Muscle of back (tissue), 11 donors: ENCODE measurements around the gene P3H4. TPM values are rescaled to one million over a fixed set of nuclear protein-coding genes. Genes with fewer than 3 reads are reported as not detected.

Experiments used
- DNase-seq, 3 donors: peaks; one replicate each; pipeline versions ENCODE4 v3.0.0 to v3.0.0-alpha.2; 2013
- polyA plus RNA-seq, 10 donors: library from polyadenylated mRNA; unstranded; fragments of 120-200 nt; gene quantifications; one replicate each; pipeline ENCODE4 v1.2.1, GENCODE V29; 2013; ENCODE audit not compliant: insufficient read length in 10 of 10

P3H4 gene
- polyA plus RNA-seq, 10 donors = 27.6 to 59.2 (median 40.2) TPM

DNA sequence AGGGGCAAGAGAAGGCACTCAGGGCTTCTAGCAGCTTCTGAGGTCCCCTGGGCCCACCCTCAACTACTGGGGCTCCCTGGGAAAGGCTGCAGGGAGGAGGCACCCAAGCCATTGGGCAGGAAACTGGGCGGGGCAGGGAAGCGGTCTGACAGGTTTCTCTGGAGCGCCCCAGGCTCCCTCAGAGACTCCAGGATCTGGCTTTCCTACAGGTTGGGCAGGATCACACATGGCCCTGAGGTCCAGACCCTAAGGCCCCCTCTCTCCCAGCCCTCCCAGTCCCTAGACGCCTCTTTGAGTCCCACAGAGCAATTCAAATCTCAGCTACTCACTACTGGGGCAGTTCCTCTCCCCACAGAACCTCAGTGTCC lies 39.5 kb downstream of the P3H4 start:
- no peak for DNase-seq

DNA sequence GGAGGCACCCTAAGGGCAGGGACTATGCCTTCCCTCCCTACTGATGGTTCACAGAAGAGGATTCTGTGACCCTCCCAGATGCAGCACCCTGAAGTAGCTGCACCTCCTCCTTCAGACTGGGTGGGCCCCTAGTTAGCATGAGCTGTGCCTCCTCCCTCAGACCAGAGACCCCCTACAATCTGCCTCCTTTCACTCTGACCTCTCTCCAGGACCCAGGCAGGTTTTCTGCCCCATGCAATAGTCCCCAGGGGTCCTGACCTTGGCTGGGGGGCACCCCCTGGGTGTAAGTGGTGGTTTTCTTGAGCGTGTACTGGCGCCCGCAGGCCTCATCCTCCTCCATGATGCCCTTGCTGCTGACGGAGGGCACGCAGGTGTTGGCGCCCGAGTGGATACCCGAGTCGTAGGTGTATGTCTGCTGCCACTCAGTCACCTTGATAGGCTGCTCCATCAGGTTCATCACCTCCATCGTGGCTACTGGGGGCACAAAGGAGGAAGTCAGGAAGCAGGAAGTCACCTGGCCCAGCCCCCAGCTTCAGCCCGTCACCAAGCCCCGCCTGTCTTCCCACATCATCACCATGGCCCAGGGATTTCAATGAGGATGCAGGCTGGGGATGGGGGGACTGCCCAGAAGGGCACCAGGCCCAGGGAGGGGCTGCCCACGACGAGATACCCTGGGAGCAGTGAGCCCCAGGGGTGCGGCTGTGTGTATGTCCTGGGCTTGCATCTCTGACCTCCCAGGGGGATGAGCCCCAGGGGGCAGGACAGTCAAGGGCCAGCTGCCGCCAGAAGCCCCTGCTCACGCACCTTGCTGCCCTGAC lies 40.2 kb downstream of the P3H4 start:
- DNase-seq = no peak

DNA sequence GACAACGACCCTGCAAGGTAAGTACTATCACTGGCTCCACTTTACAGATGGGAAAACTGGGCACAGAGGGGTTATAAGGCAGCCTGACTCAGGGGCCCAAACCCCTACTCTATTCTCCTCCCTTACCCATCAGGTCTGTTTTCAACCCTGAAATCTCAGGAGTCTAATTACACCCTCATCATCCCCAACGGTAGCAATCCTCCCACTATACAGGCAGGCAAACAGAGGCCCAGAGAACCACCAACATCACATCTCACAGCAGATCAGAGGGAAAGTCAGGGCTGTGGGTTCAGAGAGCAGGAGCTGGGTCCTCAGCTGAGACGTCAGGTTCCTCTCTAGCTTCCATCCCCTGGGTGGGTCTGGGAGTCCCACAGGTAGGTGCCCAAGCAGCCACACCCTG lies 41.8 kb downstream of the P3H4 start:
- no peak for DNase-seq

DNA sequence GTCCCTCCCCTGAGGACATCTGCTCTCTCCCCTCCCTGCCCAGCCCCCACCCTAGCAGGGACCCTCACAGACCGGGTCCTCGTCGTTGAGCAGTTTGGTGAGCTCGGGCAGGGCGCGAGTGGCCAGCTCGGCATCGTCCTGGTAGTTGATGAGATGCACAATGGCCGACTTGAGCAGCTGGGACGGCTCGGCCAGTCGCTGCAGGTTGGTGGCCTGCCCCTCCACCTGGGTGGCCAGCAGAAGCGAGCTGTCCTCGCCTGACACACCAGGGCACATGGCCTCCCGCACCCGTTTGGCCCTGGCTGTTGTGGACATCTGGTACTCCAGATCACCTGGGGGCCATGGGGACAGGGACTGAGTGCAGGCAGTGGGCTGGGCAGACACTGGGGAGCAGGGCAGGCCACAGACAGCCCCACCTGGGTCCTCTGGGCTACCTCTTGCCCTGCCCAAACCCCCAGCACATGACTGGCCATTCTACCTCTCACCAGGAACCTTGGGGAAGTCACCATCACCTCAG lies 42.3 kb downstream of the P3H4 start:
- DNase-seq = no peak

DNA sequence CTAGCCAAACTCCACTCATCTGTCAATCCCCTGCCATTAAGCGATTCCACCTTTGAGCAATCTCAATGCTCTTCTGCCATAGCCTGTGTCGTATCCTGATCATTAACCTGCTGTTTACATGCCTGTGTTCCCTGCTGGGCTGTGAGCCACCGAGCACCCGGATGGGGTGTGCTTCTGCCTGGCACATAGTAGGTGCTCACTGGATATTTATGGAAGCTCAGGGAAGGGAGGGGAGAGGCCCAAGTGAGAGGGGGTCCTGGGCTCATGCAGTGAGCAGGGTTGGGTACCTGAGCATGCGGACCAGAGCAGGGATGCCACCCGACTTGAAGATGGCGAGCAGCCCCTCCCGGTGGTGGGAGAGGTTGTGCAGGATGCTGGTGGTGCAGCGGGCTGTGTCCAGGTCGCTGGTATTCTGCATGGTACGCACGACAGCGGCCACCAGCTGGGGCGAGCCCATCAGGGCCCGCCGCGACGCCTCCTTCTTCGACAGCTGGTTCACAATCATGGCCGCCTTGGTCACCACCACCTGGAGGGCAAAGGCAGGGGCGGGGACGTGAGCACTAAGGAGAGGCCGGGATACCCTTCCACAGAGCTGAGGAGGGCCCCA lies 43.0 kb downstream of the P3H4 start:
- DNase-seq = no peak

DNA sequence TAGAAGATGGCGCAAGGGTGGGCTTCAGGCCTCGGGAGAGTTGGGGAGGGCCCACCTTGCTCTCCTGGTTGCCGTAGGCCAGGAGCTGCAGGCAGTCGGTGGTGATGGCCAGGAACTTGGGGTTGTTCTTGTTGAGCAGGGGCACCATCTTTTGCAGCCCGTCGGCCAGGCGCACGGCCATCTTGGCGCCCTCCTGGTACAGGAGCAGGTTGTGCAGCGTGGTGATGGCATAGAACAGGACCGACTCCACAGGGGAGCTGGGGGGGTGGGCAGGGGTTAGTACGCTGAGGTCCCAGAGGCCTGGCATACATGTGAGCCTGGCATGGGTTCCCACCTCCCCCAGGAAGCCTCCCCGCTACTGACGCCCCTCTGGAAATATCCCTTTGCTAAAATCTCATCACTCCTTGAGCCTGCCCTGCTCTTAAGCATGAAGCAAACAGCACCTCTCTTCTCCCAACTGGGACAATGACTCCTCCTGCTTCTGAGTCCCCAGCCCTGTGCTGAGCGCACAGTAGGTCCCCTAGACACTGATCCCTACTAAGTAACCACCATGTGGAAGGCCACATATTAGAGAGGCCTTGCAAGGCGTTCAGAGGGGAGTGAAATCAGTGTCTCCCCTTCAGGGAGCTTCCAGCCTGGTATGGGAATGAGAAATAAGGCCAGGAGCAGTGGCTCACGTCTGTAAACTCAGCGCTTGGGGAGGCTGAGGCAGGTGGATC lies 44.3 kb downstream of the P3H4 start:
- no peak for DNase-seq

DNA sequence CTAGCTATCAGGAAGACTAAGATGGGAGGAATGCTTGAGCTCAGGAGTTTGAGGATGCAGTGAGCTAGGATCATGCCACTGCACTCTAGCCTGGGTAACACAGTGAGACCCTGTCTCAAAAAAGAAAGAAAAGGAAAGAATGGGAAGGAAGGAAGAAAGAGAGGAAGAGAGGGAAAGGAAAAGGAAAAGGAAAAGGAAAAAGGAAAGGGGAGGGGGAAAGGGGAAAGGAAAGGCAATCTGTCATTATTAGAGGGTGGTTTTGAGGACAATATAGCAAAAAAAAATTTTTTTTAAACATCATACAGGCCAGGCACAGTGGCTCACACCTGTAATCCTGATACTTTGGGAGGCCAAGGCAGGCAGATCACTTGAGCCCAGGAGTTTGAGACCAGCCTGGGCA lies 45.6 kb downstream of the P3H4 start:
- no peak for DNase-seq

DNA sequence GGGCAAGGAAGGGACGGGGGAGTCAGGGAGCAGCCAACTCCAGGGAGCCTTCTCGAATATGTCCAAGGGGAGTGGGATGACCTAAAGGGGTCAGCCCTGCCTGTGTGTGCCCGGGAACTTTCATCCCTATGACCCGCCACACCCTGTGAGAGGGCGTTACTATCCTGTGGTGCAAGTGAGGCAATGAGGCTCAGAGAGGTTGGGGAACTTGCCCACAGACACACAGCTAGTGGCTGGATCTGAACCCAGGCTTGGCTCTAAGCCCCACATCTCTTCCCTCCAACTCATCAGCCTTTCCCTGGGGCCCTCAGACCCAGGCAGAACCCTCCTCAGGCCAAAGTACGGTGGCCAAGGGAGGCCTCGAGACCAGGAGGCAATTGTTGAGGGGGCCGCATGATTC lies 48.4 kb downstream of the P3H4 start:
- no peak for DNase-seq

DNA sequence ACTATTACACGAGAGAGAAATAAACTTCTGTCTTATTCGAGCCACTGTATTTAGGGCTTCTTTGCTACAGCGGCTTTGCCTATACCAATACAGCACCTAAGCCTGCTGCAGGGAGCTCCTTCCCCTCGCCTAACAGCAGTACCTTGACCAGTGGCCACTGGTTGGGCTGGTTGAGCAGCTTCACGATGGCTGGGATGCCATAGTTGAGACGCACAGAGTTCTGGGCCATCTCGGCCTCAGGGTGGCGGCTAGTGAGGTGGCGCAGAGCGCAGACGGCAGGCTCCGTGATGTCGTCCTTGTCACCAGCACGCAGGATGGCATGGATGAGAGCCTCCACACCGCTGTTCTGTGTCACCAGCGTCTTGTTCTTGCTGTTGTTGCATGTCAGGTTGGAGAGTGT lies 48.9 kb downstream of the P3H4 start:
- no peak for DNase-seq

DNA sequence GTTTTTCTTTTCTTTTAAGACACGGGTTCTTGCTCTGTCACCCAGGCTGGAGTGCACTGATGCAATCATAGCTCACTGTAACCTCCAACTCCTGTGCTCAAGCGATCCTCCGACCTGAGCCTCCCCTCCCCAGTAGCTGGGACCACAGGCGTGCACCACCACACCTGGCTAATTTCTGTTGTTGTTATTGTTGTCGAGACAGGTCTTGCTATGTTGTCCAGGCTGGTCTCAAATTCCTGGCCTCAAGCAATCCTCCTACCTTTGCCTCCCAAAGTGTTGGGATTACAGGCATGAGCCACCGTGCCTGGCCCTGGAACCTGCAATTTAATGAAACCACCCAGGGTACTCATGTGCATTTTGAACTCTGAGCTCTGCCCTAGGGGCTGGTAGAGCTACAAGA lies 49.4 kb downstream of the P3H4 start:
- no peak for DNase-seq

DNA sequence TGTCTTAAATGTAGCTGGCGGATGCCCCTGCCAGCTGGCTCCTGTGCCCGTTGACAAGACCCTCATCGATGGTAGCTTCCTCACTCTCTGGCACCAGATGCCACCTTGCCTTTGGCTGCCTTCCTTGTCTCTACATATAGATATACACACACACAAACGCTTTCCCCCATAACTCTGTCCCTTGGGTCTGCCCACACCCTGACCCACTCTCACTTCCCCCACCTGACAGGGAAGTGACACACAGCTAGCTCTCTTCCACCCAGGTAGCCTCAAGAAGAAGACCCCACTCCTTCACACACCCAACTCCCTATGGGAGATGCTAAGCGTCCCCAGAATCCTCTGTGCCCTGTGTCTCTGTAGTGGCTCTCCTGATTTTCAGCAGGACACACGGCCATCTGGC lies 50.9 kb downstream of the P3H4 start:
- DNase-seq = no peak

DNA sequence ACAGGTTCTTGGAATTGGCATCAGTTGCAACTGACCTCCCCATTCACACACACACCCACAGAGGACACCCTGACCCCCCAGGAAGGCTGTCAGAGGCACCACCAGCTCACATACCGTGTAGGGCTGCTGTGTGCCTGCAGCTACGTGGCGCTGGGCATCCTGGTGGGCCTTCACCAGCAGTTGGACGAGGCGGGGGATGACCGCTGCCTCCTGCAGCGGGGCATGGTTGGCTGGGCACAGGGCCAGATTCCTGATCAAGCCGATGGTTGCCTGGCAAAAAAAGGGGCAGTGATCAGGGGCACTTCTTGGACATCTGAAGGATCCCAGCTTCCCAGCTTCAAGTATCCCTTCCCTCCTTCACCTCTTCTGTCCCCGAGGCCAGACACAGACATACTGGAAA lies 53.1 kb downstream of the P3H4 start:
- no peak for DNase-seq

DNA sequence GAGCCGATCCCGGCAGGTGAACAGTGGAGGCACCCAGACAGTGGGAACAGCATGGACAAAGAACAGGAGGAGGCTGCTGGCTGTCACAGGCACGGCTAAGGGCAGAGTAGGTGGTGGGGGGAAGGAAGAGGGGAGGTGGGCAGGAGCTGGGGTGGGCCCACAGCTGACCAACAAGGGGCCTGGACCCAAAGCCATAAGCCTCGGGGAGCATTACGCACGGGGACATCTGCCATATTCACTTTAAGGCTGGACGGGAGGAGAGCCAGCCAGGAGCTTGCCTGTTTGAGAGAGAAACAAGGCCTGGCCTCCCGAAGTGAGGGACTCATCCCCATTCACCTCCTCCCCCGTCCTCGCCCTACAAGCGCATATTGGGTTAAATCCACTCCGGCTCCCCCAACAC lies 57.7 kb downstream of the P3H4 start:
- DNase-seq = no peak

Other genes with a start within 250 kb of the P3H4 start
- under 1 TPM in 2 of 10 donors, not detected in 8; 0.08 to 0.19 TPM for gene KRT9, start 239.9 kb downstream of the P3H4 start, polyA plus RNA-seq
- gene KRT14, start 225.1 kb downstream of the P3H4 start, polyA plus RNA-seq = 10 to 100 TPM in 2 of 10 donors, under 1 TPM in 5, not detected in 3; 0.26 to 72.1 (median 0.46) TPM
- gene KRT16, start 199.2 kb downstream of the P3H4 start, polyA plus RNA-seq = 1 to 10 TPM in 1 of 10 donors, under 1 TPM in 1, not detected in 8; 0.84 to 2.3 TPM
- gene KRT17, start 187.4 kb downstream of the P3H4 start, polyA plus RNA-seq = 100 to 1,000 TPM in 2 of 10 donors, 1 to 10 TPM in 5, under 1 TPM in 3; 0.46 to 228 (median 1.6) TPM
- gene EIF1, start 123.1 kb downstream of the P3H4 start, polyA plus RNA-seq = 100 to 1,000 TPM; 761 to 893 (median 828) TPM
- under 1 TPM in 1 of 10 donors, not detected in 9; 0.72 TPM for gene GAST, start 99.6 kb downstream of the P3H4 start, polyA plus RNA-seq
- under 1 TPM in 8 of 10 donors, not detected in 2; 0.04 to 0.32 (median 0.08) TPM for gene HAP1, start 77.3 kb downstream of the P3H4 start, polyA plus RNA-seq
- gene JUP, start 25.2 kb downstream of the P3H4 start, polyA plus RNA-seq = 10 to 100 TPM; 26.8 to 68.0 (median 32.1) TPM
- 100 to 1,000 TPM; 104 to 191 (median 135) TPM for gene FKBP10, start 1.1 kb upstream of the P3H4 start, polyA plus RNA-seq
- gene NT5C3B, start 24.3 kb upstream of the P3H4 start, polyA plus RNA-seq = 10 to 100 TPM; 32.4 to 79.1 (median 45.9) TPM
- under 1 TPM in 4 of 10 donors, not detected in 6; 0.15 to 0.43 (median 0.18) TPM for gene KLHL10, start 25.9 kb upstream of the P3H4 start, polyA plus RNA-seq
- 1 to 10 TPM; 4.4 to 6.4 (median 5.6) TPM for gene KLHL11, start 53.5 kb upstream of the P3H4 start, polyA plus RNA-seq
- 10 to 100 TPM; 48.4 to 77.4 (median 58.5) TPM for gene ACLY, start 107.0 kb upstream of the P3H4 start, polyA plus RNA-seq
- 1 to 10 TPM in 1 of 10 donors, under 1 TPM in 9; 0.53 to 1.2 (median 0.71) TPM for gene ODAD4, start 118.7 kb upstream of the P3H4 start, polyA plus RNA-seq
- gene CNP, start 154.8 kb upstream of the P3H4 start, polyA plus RNA-seq = 10 to 100 TPM; 34.3 to 62.8 (median 41.1) TPM
- 100 to 1,000 TPM in 2 of 10 donors, 10 to 100 TPM in 8; 79.1 to 109 (median 91.0) TPM for gene DNAJC7, start 205.5 kb upstream of the P3H4 start, polyA plus RNA-seq
- gene NKIRAS2, start 208.1 kb upstream of the P3H4 start, polyA plus RNA-seq = 10 to 100 TPM; 32.9 to 50.9 (median 41.2) TPM
- 1 to 10 TPM in 6 of 10 donors, under 1 TPM in 4; 0.87 to 1.7 (median 1.0) TPM for gene C17orf113, start 238.7 kb upstream of the P3H4 start, polyA plus RNA-seq